ACC112 (cell line): ENCODE measurements around the gene LIX1L.

Source experiments
- H2AFZ ChIP-seq: fragments of 200-600 bp; sonication (generic); one replicate; pipeline ENCODE4 v1.6.0; 2017; ENCODE audit warnings: antibody characterized with exemption, low read length; ENCODE audit not compliant: unreplicated experiment
- H3K27ac ChIP-seq: fragments of 200-600 bp; sonication (generic); 2 replicates; pipeline ENCODE4 v1.5.1; 2014; ENCODE audit warnings: low read depth, mild to moderate bottlenecking, antibody characterized with exemption, low read length, moderate library complexity
- H3K27me3 ChIP-seq: fragments of 200-600 bp; sonication (generic); 2 replicates; pipeline ENCODE4 v1.6.1; 2014; ENCODE audit warnings: mild to moderate bottlenecking, antibody characterized with exemption, low read length, moderate library complexity, mixed read lengths; ENCODE audit not compliant: insufficient read depth
- H3K36me3 ChIP-seq: fragments of 200-600 bp; sonication (generic); 2 replicates; pipeline ENCODE4 v1.6.1; 2016; ENCODE audit warnings: mild to moderate bottlenecking, antibody characterized with exemption, low read length, moderate library complexity, mixed read lengths; ENCODE audit not compliant: insufficient read depth
- H3K4me1 ChIP-seq: fragments of 200-600 bp; sonication (generic); one replicate; pipeline ENCODE4 v1.6.1; 2016; ENCODE audit warnings: low read length, mixed read lengths; ENCODE audit not compliant: insufficient read depth, unreplicated experiment, control insufficient read depth
- H3K4me3 ChIP-seq: fragments of 200-600 bp; sonication (generic); 2 replicates; pipeline ENCODE4 v1.5.1; 2014; ENCODE audit warnings: mild to moderate bottlenecking, low read depth, low read length
- H3K79me2 ChIP-seq: fragments of 200-600 bp; sonication (generic); one replicate; pipeline ENCODE4 v1.6.0; 2016; ENCODE audit warnings: low read length; ENCODE audit not compliant: control insufficient read depth, unreplicated experiment, insufficient read depth

LIX1L gene

DNA sequence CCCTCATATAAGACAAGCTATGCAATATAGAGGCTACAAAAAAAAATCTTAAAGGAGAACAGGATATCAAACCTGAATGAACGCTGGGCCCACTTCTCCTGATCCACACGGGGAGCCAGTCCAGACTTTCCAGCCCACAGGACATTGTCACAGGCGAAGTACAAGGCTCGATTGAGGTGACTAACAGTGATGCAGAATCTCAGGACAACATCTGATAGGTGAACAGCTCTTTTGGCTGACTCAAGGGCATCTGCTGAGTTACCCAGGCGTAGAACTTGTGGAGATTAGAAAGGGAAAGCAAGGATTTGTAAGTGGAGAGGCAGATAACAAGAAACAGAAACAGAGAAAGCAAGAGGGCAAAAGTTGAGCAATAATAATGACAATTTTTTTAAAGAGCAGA, 41.1 kb downstream of the LIX1L start:
- no peak overlapping the region for H2AFZ ChIP-seq

DNA sequence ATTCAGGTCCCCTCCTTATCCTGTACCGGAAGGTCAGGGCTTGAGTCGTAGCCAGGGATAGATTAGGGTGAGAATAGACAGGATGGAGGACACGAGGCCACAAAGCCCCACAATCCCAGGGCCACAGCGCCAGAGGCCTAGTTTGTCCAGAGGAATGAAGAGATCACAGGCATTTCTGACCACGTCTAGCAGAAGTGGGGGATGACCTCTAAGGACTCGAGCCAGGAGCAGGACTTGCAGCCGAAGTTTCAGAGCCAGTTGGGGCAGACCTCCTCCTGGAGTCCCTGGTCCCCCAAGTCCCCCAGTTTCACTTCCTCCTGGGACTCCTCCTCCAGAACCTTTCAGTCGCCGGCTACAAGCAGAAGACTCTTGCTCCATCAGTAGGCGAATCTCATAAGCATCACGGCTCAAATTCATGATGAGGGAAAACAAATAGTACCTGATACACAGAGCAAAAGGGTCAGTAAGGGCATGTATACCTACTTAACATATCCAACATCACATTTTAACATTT, 45.6 kb downstream of the LIX1L start:
- Histone ChIP-seq H2AFZ (no peak overlapping the region), H3K4me1 (peaks cover 17% of the 10 kb centered on the region), H3K27me3 (no peaks in the 10 kb centered on the region), H3K36me3 (peaks cover 8% of the 10 kb centered on the region), H3K4me3 (no peak overlapping the region), H3K27ac (0 out of 2 replicates have a peak overlapping the region, but pooled peaks have one; percentile 7), H3K79me2 (peaks cover 4% of the 10 kb centered on the region)

More for the DNA sequence above, 41.1 kb downstream of the LIX1L start:
- Histone ChIP-seq H3K4me1 (peaks cover 7% of the 10 kb centered on the region), H3K27me3 (no peaks in the 10 kb centered on the region), H3K79me2 (peaks cover 10% of the 10 kb centered on the region), H3K27ac (no peak overlapping the region), H3K36me3 (peaks cover 8% of the 10 kb centered on the region), H3K4me3 (no peak overlapping the region; the same call in 1 of the 2 replicates)

DNA sequence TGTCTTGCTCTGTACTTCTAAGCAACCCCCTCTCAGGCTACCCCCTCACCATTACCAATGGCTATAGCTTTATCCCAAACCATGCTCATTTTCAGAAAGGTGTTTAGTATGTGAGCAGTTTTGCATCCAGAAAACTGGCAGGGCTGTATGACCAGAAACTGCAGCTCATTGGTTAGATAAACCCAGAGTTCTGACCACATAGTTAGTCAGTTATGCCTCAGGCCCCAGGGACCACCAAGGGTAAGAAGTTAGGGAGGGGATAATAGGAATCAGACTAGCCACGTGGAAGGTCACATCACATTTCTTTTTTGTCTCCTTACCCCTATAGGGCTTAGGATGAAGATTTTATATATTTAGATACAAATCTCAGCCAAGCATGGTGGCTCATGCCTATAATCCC, 49.2 kb downstream of the LIX1L start:
- Histone ChIP-seq H3K36me3 (peaks cover 3% of the 10 kb centered on the region), H3K27me3 (no peaks in the 10 kb centered on the region), H3K27ac (peak overlapping the region; percentile 78), H3K4me1 (peaks cover 17% of the 10 kb centered on the region), H2AFZ (peak overlapping the region; percentile 17), H3K79me2 (peaks cover 4% of the 10 kb centered on the region), H3K4me3 (peak overlapping the region; percentile 58)

- H3K27me3 ChIP-seq, result no peaks in the 10 kb centered on the region
- peaks cover 17% of the 10 kb centered on the region for H3K4me1 ChIP-seq
- peaks cover 4% of the 10 kb centered on the region for H3K79me2 ChIP-seq
- H2AFZ ChIP-seq, result no peak overlapping the region
- H3K27ac ChIP-seq, result no peak overlapping the region
- H3K36me3 ChIP-seq, result peaks cover 6% of the 10 kb centered on the region
- no peak overlapping the region for H3K4me3 ChIP-seq
These were observed 50.7 kb downstream of the LIX1L start for GRCh38 chr1:145906954-145907753.

DNA sequence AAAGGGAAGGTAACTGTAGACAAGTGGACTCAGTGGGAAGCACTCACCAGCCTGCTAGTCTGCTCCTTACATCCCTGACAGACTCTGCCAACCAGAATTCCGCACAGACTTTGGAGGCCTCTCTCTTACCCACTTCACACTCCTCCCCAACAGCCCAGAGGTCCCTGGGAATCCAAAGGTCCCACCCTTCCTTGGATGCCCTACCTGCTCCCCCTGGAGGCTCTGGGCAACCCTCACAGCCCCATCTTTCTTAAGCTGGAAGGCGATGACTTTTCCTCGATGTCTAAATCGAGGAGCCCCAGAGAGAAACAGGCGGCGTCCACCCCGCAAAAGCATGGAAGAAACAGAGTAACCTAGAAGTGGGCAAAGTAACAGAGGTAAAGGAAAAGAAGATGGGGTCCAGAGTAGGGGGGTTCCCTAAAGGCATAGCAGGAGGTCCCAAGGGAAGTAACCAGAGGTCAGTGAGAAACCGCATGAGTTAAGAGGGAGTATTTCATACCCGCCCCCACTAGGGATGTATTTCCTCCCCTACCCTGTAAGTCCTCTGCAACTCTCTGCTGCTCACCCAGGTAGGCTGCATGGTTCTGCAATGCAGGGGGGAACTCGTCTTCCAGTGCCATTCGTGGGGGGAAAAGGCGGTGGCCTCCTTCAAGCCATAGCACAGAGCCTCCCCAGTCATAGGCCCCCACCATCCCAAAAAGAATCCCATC, 56.4 kb downstream of the LIX1L start:
- peaks cover 3% of the 10 kb centered on the region; the same call in 1 of the 2 replicates for H3K36me3 ChIP-seq
- no peak overlapping the region for H2AFZ ChIP-seq
- H3K4me3 ChIP-seq, result no peak overlapping the region
- H3K27me3 ChIP-seq, result no peaks in the 10 kb centered on the region
- H3K79me2 ChIP-seq, result no peaks in the 10 kb centered on the region
- H3K4me1 ChIP-seq, result no peaks in the 10 kb centered on the region
- no peak overlapping the region for H3K27ac ChIP-seq

- Histone ChIP-seq H3K4me3 (no peak overlapping the region), H3K36me3 (peaks cover 3% of the 10 kb centered on the region; the same call in 1 of the 2 replicates), H3K4me1 (no peaks in the 10 kb centered on the region), H2AFZ (no peak overlapping the region), H3K27ac (no peak overlapping the region), H3K27me3 (no peaks in the 10 kb centered on the region), H3K79me2 (no peaks in the 10 kb centered on the region)
These were observed 59.1 kb downstream of the LIX1L start for GRCh38 chr1:145898756-145899155.

GRCh38 chr1:145897969-145898368, 59.8 kb downstream of the LIX1L start:
- H3K27me3 ChIP-seq, result no peaks in the 10 kb centered on the region
- H3K36me3 ChIP-seq, result no peaks in the 10 kb centered on the region
- H3K27ac ChIP-seq, result no peak overlapping the region
- no peaks in the 10 kb centered on the region for H3K79me2 ChIP-seq
- no peak overlapping the region for H3K4me3 ChIP-seq
- peaks cover 5% of the 10 kb centered on the region for H3K4me1 ChIP-seq
- H2AFZ ChIP-seq, result no peak overlapping the region

DNA sequence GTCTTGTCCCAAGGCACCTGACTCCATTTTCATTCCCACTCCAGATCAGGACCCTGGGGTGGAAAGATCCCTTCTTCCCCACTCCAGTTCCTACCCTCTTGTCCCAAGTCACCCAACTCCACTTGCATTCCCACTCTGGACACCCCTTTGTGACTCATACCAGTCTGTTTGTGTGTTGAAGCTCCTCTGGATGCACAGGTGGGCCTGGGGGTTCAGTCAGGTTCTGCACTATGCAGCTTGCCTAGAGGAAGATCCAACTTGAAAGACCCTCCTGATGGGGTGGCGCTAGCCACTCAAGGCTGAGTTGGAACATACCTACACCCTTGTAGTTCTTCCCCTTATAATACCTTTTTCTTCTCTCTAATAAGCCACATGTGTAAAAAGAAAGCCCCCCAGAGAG, 62.3 kb downstream of the LIX1L start:
- H2AFZ ChIP-seq, result no peak overlapping the region
- no peaks in the 10 kb centered on the region for H3K79me2 ChIP-seq
- H3K36me3 ChIP-seq, result no peaks in the 10 kb centered on the region
- H3K27me3 ChIP-seq, result no peaks in the 10 kb centered on the region
- no peak overlapping the region for H3K4me3 ChIP-seq
- H3K4me1 ChIP-seq, result peaks cover 27% of the 10 kb centered on the region
- no peak overlapping the region for H3K27ac ChIP-seq

GRCh38 chr1:145893306-145894055, 64.3 kb downstream of the LIX1L start:
- no peak overlapping the region for H3K4me3 ChIP-seq
- H2AFZ ChIP-seq, result no peak overlapping the region
- no peaks in the 10 kb centered on the region for H3K36me3 ChIP-seq
- H3K4me1 ChIP-seq, result peaks cover 29% of the 10 kb centered on the region
- peak overlapping the region; percentile 95 for H3K27ac ChIP-seq
- H3K79me2 ChIP-seq, result no peaks in the 10 kb centered on the region
- H3K27me3 ChIP-seq, result no peaks in the 10 kb centered on the region

- Histone ChIP-seq H2AFZ (no peak overlapping the region), H3K27ac (peak overlapping the region; percentile 95), H3K79me2 (no peaks in the 10 kb centered on the region), H3K27me3 (no peaks in the 10 kb centered on the region), H3K4me1 (peaks cover 29% of the 10 kb centered on the region), H3K36me3 (no peaks in the 10 kb centered on the region), H3K4me3 (peak overlapping the region; percentile 25)
These were observed 65.2 kb downstream of the LIX1L start for GRCh38 chr1:145892486-145893087.
